Measurements from ENCODE around the gene SCGB1C2. TPM values are rescaled to one million over a fixed set of nuclear protein-coding genes. Genes with fewer than 3 reads are reported as not detected.

SCGB1C2 gene
- total and polyA plus RNA-seq, 2 donors (not counting 3 experiments of a cell fraction or from before 2014, with no cell fraction given) = not detected

GRCh38 chr17:179781-180380, 42.5 kb downstream of the SCGB1C2 start:
- ChIA-PET POLR2A (no interaction called here), CTCF (interaction anchor here (1.2 kb wide), 1 partner anchor 15 kb away, joined by 3 read pairs; no protein-coding TSS in a partner anchor)
- Histone ChIP-seq H3K4me2 (ENCODE audit: insufficient read depth, low read length) (no peak overlapping the region), H2AFZ (ENCODE audit: low read depth, low read length) (no peak overlapping the region), H3K36me3 (ENCODE audit: control insufficient read depth in 2 of 2, extremely low read depth in 1 of 2, insufficient read depth in 2 of 2, low read length in 2 of 2) (no peaks in the 10 kb centered on the region), H3K4me3 (replicated peaks in 1 of 3; ENCODE audit: insufficient read depth in 1 of 3, low read depth in 1 of 3, low read length in 3 of 3) (no peak overlapping the region), H3K27me3 (ENCODE audit: control insufficient read depth in 2 of 2, insufficient read depth in 2 of 2, low read length in 2 of 2) (peaks cover 41 to 44% of the 10 kb centered on the region in 2 experiments), H3K9me1 (replicated peaks; ENCODE audit: control insufficient read depth, extremely low read depth, insufficient read depth, low read length) (no peaks in the 10 kb centered on the region), H3K4me1 (ENCODE audit: control insufficient read depth, extremely low read depth, insufficient read depth, low read length) (no peaks in the 10 kb centered on the region), H3K9ac (replicated peaks; ENCODE audit: extremely low read depth, insufficient read depth, low read length) (no peak overlapping the region), H3K27ac (ENCODE audit: insufficient read depth, low read depth, low read length) (no peak overlapping the region), H4K20me1 (replicated peaks; ENCODE audit: control insufficient read depth, extremely low read depth, insufficient read depth, low read length) (no peaks in the 10 kb centered on the region), H3K79me2 (ENCODE audit: control insufficient read depth, insufficient read depth, low read length) (no peaks in the 10 kb centered on the region), H3K9me3 (replicated peaks; ENCODE audit: control insufficient read depth, insufficient read depth, low read length) (no peaks in the 10 kb centered on the region)
- DNase-seq (ENCODE audit: low read depth, low spot score) (no peak), FAIRE-seq (no peak)
- TF ChIP-seq, protein P1, sequence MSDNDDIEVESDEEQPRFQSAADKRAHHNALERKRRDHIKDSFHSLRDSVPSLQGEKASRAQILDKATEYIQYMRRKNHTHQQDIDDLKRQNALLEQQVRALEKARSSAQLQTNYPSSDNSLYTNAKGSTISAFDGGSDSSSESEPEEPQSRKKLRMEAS (IDR thresholded peaks at IDR 0.05; ENCODE audit: insufficient read depth, insufficient read length) = no peak
- no peak for TF ChIP-seq CTCF (IDR thresholded peaks at IDR 0.05; ENCODE audit: extremely low read depth in 1 of 2, insufficient read depth in 1 of 2, low read depth in 1 of 2, low read length in 2 of 2)
- TF ChIP-seq MYC (IDR thresholded peaks at IDR 0.05; ENCODE audit: low read depth, low read length) = no peak
- no peak for TF ChIP-seq FOS (IDR thresholded peaks at IDR 0.05; ENCODE audit: borderline replicate concordance, insufficient read depth, low read length)
- TF ChIP-seq GATA2 (IDR thresholded peaks at IDR 0.05; ENCODE audit: insufficient read depth, insufficient read length, low read depth, low read length) = no peak
- no peak for TF ChIP-seq JUN (IDR thresholded peaks at IDR 0.05; ENCODE audit: borderline replicate concordance, insufficient read depth, insufficient read length, low read depth)
- TF ChIP-seq POLR2A (IDR thresholded peaks at IDR 0.05; ENCODE audit: low read depth, low read length) = no peak
- TF ChIP-seq EZH2 (IDR thresholded peaks at IDR 0.05; ENCODE audit: borderline replicate concordance, low read depth, low read length, severe bottlenecking) = no peak
- no TSS peak for BruUV-seq (replicated peaks)
- dilution Hi-C loops (cut with MboI; ENCODE audit: extremely low pct_ligation_motif_present, low sequenced_read_pairs) = no loop called here
- intact Hi-C loops (cut with micrococcal nuclease) = no loop called here
